ENCODE data around the gene EFCAB11.

EFCAB11 gene

GRCh38 chr14:89807151-89807550 is 147.4 kb downstream of the EFCAB11 start:
- DNase-seq = no peak

- DNase-seq = no peak
Observed at GRCh38 chr14:89806451-89806850, 148.1 kb downstream of the EFCAB11 start.

GRCh38 chr14:89805501-89805900 is 149.0 kb downstream of the EFCAB11 start:
- no peak for DNase-seq

- no peak for DNase-seq
Observed at GRCh38 chr14:89803542-89803941, 151.0 kb downstream of the EFCAB11 start.

GRCh38 chr14:89801136-89801535 is 153.4 kb downstream of the EFCAB11 start:
- no peak for DNase-seq

GRCh38 chr14:89798212-89798773 is 156.2 kb downstream of the EFCAB11 start:
- DNase-seq = no peak

- DNase-seq = no peak
Observed at GRCh38 chr14:89797148-89797547, 157.4 kb downstream of the EFCAB11 start.

GRCh38 chr14:89794096-89794495 is 160.4 kb downstream of the EFCAB11 start:
- no peak for DNase-seq

- DNase-seq = no peak
Observed at GRCh38 chr14:89793367-89793716, 161.2 kb downstream of the EFCAB11 start.

- DNase-seq = no peak
Observed at GRCh38 chr14:89792489-89793366, 161.8 kb downstream of the EFCAB11 start.

- no peak for DNase-seq
Observed at GRCh38 chr14:89787525-89787924, 167.0 kb downstream of the EFCAB11 start.

- DNase-seq = no peak
Observed at GRCh38 chr14:89781046-89781445, 173.5 kb downstream of the EFCAB11 start.

- DNase-seq = no peak
Observed at GRCh38 chr14:89779707-89780106, 174.8 kb downstream of the EFCAB11 start.

GRCh38 chr14:89775946-89776345 is 178.6 kb downstream of the EFCAB11 start:
- DNase-seq = no peak

- no peak for DNase-seq
Observed at GRCh38 chr14:89775151-89775550, 179.4 kb downstream of the EFCAB11 start.

- DNase-seq = peak; percentile 80
Observed at GRCh38 chr14:89773644-89774316, 180.8 kb downstream of the EFCAB11 start.

GRCh38 chr14:89773151-89773550 is 181.4 kb downstream of the EFCAB11 start:
- no peak for DNase-seq

GRCh38 chr14:89771251-89771650 is 183.3 kb downstream of the EFCAB11 start:
- DNase-seq = no peak

- DNase-seq = peak; percentile 64
Observed at GRCh38 chr14:89767861-89768268, 186.7 kb downstream of the EFCAB11 start.

GRCh38 chr14:89767131-89767530 is 187.4 kb downstream of the EFCAB11 start:
- DNase-seq = no peak

- no peak for DNase-seq
Observed at GRCh38 chr14:89765346-89765745, 189.2 kb downstream of the EFCAB11 start.

- no peak for DNase-seq
Observed at GRCh38 chr14:89760086-89760485, 194.4 kb downstream of the EFCAB11 start.

- DNase-seq = no peak
Observed at GRCh38 chr14:89757313-89757939, 197.1 kb downstream of the EFCAB11 start.

- no peak for DNase-seq
Observed at GRCh38 chr14:89755816-89756215, 198.7 kb downstream of the EFCAB11 start.
